ENCODE measurements around the gene PCBP3. TPM values are rescaled to one million over a fixed set of nuclear protein-coding genes. Genes with fewer than 3 reads are reported as not detected.

Gene PCBP3
- total and polyA plus RNA-seq, 2 donors (not counting 3 experiments of a cell fraction or from before 2014, with no cell fraction given): 0.06 to 1.1 TPM

- FAIRE-seq (no peak), DNase-seq (ENCODE audit: low read depth, low spot score) (no peak)
- no peak overlapping the region for H3K27ac ChIP-seq (ENCODE audit: insufficient read depth, low read depth, low read length)
- no peak overlapping the region for H2AFZ ChIP-seq (ENCODE audit: low read depth, low read length)
- H3K4me3 ChIP-seq (replicated peaks in 1 of 3; ENCODE audit: insufficient read depth in 1 of 3, low read depth in 1 of 3, low read length in 3 of 3): no peak overlapping the region
- no peak overlapping the region for H3K4me2 ChIP-seq (ENCODE audit: insufficient read depth, low read length)
- H3K27me3 ChIP-seq (ENCODE audit: control insufficient read depth in 2 of 2, insufficient read depth in 2 of 2, low read length in 2 of 2): peaks cover 4 to 10% of the 10 kb centered on the region in 2 experiments
- CTCF ChIA-PET: interaction anchor here (0.6 to 1.3 kb wide), 2 partner anchors 9 to 15 kb away, joined by 3 read pairs; no protein-coding TSS in a partner anchor
- H3K9ac ChIP-seq (replicated peaks; ENCODE audit: extremely low read depth, insufficient read depth, low read length): no peak overlapping the region
- H4K20me1 ChIP-seq (replicated peaks; ENCODE audit: control insufficient read depth, extremely low read depth, insufficient read depth, low read length): no peaks in the 10 kb centered on the region
- no TSS peak for BruUV-seq (replicated peaks)
- H3K79me2 ChIP-seq (ENCODE audit: control insufficient read depth, insufficient read depth, low read length): no peaks in the 10 kb centered on the region
- no peaks in the 10 kb centered on the region for H3K9me1 ChIP-seq (replicated peaks; ENCODE audit: control insufficient read depth, extremely low read depth, insufficient read depth, low read length)
- no peaks in the 10 kb centered on the region for H3K9me3 ChIP-seq (replicated peaks; ENCODE audit: control insufficient read depth, insufficient read depth, low read length)
- dilution Hi-C loops (cut with MboI; ENCODE audit: extremely low pct_ligation_motif_present, low sequenced_read_pairs): no loop called here
- H3K4me1 ChIP-seq (ENCODE audit: control insufficient read depth, extremely low read depth, insufficient read depth, low read length): no peaks in the 10 kb centered on the region
- TF ChIP-seq FOS (IDR thresholded peaks at IDR 0.05; ENCODE audit: borderline replicate concordance, insufficient read depth, low read length) (no peak), EZH2 (IDR thresholded peaks at IDR 0.05; ENCODE audit: borderline replicate concordance, low read depth, low read length, severe bottlenecking) (no peak), MAX (IDR thresholded peaks at IDR 0.05; ENCODE audit: insufficient read depth, insufficient read length) (no peak), GATA2 (IDR thresholded peaks at IDR 0.05; ENCODE audit: insufficient read depth, insufficient read length, low read depth, low read length) (no peak), JUN (IDR thresholded peaks at IDR 0.05; ENCODE audit: borderline replicate concordance, insufficient read depth, insufficient read length, low read depth) (no peak), POLR2A (IDR thresholded peaks at IDR 0.05; ENCODE audit: low read depth, low read length) (no peak), POLR2AphosphoS5 (IDR thresholded peaks at IDR 0.05; ENCODE audit: insufficient read depth, low read depth, low read length) (no peak), CTCF (IDR thresholded peaks at IDR 0.05; ENCODE audit: extremely low read depth in 1 of 2, insufficient read depth in 1 of 2, low read depth in 1 of 2, low read length in 2 of 2) (no peak), MYC (IDR thresholded peaks at IDR 0.05; ENCODE audit: low read depth, low read length) (no peak)
- POLR2A ChIA-PET: no interaction called here
- intact Hi-C loops (cut with micrococcal nuclease): no loop called here
- no peaks in the 10 kb centered on the region for H3K36me3 ChIP-seq (ENCODE audit: control insufficient read depth in 2 of 2, extremely low read depth in 1 of 2, insufficient read depth in 2 of 2, low read length in 2 of 2)
Measured at GRCh38 chr21:45726438-45726837, 82.9 kb downstream of the PCBP3 start.

All from endothelial cell of umbilical vein (primary cell).